WTC11 (cell line): ENCODE data around the gene DPYSL4. TPM values are rescaled to one million over a fixed set of nuclear protein-coding genes. Genes with fewer than 3 reads are reported as not detected.

Source experiments
- ATAC-seq: fragments of 200-7000 bp; cut with Tn5 transposase; 2 replicates; pipeline ENCODE4 v1.10.0; 2021; ENCODE audit warnings: mild to moderate bottlenecking, moderate library complexity
- CTCF ChIA-PET: fragments of 300-600 bp; sonication (Branson Sonifier 250); formaldehyde crosslinking; loops from one replicate; lab custom pipeline; 2021; ENCODE audit warnings: antibody characterized with exemption; lab: Charles Lee
- POLR2A ChIA-PET: fragments of 350-600 bp; sonication (Branson Sonifier 250); formaldehyde crosslinking; loops from one replicate; lab custom pipeline; 2021; ENCODE audit warnings: antibody characterized with exemption; lab: Charles Lee
- DNase-seq: peaks from one replicate; pipeline ENCODE4 v3.0.0; 2021; ENCODE audit warnings: low spot score
- H3K27ac Mint-ChIP-seq: 2 replicates; pipeline ENCODE4 v1.8.0; 2021; ENCODE audit warnings: mixed read lengths
- H3K27me3 Mint-ChIP-seq: 2 replicates; pipeline ENCODE4 v1.8.0; 2021; ENCODE audit warnings: low read depth, mild to moderate bottlenecking, moderate library complexity, mixed read lengths
- H3K36me3 Mint-ChIP-seq: 2 replicates; pipeline ENCODE4 v1.8.0; 2021; ENCODE audit warnings: mixed read lengths
- H3K4me1 Mint-ChIP-seq: 2 replicates; pipeline ENCODE4 v1.8.0; 2022; ENCODE audit warnings: mixed read lengths
- H3K4me3 Mint-ChIP-seq: 2 replicates; pipeline ENCODE4 v1.8.0; 2021; ENCODE audit warnings: mild to moderate bottlenecking, moderate library complexity, mixed read lengths
- H3K9me3 Mint-ChIP-seq: 2 replicates; pipeline ENCODE4 v1.8.0; 2021; ENCODE audit warnings: mixed read lengths
- CREM ChIP-seq: sonication (generic); formaldehyde crosslinking; IDR thresholded peaks from 2 replicates; pipeline ENCODE4 v1.8.1; 2022; ENCODE audit warnings: mild to moderate bottlenecking, missing genetic modification reagents, moderate library complexity
- ETV6 ChIP-seq: sonication (generic); formaldehyde crosslinking; IDR thresholded peaks from 2 replicates; pipeline ENCODE4 v1.8.1; 2022; ENCODE audit warnings: mild to moderate bottlenecking, missing genetic modification reagents
- FOXJ3 ChIP-seq: sonication (generic); formaldehyde crosslinking; IDR thresholded peaks from 2 replicates; pipeline ENCODE4 v1.9.0; 2021; ENCODE audit warnings: missing genetic modification reagents, mild to moderate bottlenecking, borderline replicate concordance
- GABPB1 ChIP-seq: sonication (generic); formaldehyde crosslinking; IDR thresholded peaks from 2 replicates; pipeline ENCODE4 v1.8.1; 2023; ENCODE audit warnings: mild to moderate bottlenecking, missing genetic modification reagents
- NFATC4 ChIP-seq: fragments of 250-450 bp; sonication (Bioruptor Pico); IDR thresholded peaks from 2 replicates; pipeline ENCODE4 v1.9.0; 2021; ENCODE audit warnings: mild to moderate bottlenecking
- NR2C2 ChIP-seq: sonication (generic); formaldehyde crosslinking; IDR thresholded peaks from 2 replicates; pipeline ENCODE4 v1.8.0; 2022; ENCODE audit warnings: mild to moderate bottlenecking, missing genetic modification reagents
- PRRX2 ChIP-seq: fragments of 250-450 bp; sonication (Bioruptor Pico); IDR thresholded peaks from 2 replicates; pipeline ENCODE4 v1.8.0; 2021; ENCODE audit warnings: mild to moderate bottlenecking
- SMAD3 ChIP-seq: sonication (generic); formaldehyde crosslinking; IDR thresholded peaks from 2 replicates; pipeline ENCODE4 v1.8.0; 2022; ENCODE audit warnings: missing genetic modification reagents, mild to moderate bottlenecking, borderline replicate concordance
- SP1 ChIP-seq: sonication (generic); formaldehyde crosslinking; conservative IDR thresholded peaks from 2 replicates; pipeline ENCODE4 v1.8.1; 2022; ENCODE audit warnings: missing genetic modification reagents
- ZNF121 ChIP-seq: sonication (generic); formaldehyde crosslinking; IDR thresholded peaks from 2 replicates; pipeline ENCODE4 v1.8.0; 2023; ENCODE audit warnings: missing genetic modification reagents
- ZNF232 ChIP-seq: sonication (generic); formaldehyde crosslinking; IDR thresholded peaks from 2 replicates; pipeline ENCODE4 v1.8.0; 2022; ENCODE audit warnings: mild to moderate bottlenecking, missing genetic modification reagents
- total RNA-seq: library from RNA; stranded (reverse); gene quantifications from 3 replicates; pipeline ENCODE4 v1.2.3, GENCODE V29; 2021
- TF ChIP-seq, protein P1 (sequence below): sonication (generic); formaldehyde crosslinking; IDR thresholded peaks from 2 replicates; pipeline ENCODE4 v1.8.0; 2022; ENCODE audit warnings: mild to moderate bottlenecking, missing genetic modification reagents
- TF ChIP-seq, protein P2 (sequence below): sonication (generic); formaldehyde crosslinking; IDR thresholded peaks from 2 replicates; pipeline ENCODE4 v1.8.0; 2023; ENCODE audit warnings: missing genetic modification reagents, mild to moderate bottlenecking, borderline replicate concordance
- TF ChIP-seq, protein P3 (sequence below): sonication (generic); formaldehyde crosslinking; IDR thresholded peaks from 2 replicates; pipeline ENCODE4 v1.8.1; 2023; ENCODE audit warnings: mild to moderate bottlenecking, missing genetic modification reagents, moderate library complexity
- TF ChIP-seq, protein P4 (sequence below): sonication (generic); formaldehyde crosslinking; IDR thresholded peaks from 2 replicates; pipeline ENCODE4 v1.8.0; 2023; ENCODE audit warnings: missing genetic modification reagents
- TF ChIP-seq, protein P5 (sequence below): sonication (generic); formaldehyde crosslinking; IDR thresholded peaks from 2 replicates; pipeline ENCODE4 v1.8.1; 2023; ENCODE audit warnings: mild to moderate bottlenecking, moderate library complexity, missing genetic modification reagents
- TF ChIP-seq, protein P6 (sequence below): sonication (generic); formaldehyde crosslinking; conservative IDR thresholded peaks from 2 replicates; pipeline ENCODE4 v1.8.1; 2022; ENCODE audit warnings: mild to moderate bottlenecking, missing genetic modification reagents
- TF ChIP-seq, protein P7 (sequence below): sonication (generic); formaldehyde crosslinking; IDR thresholded peaks from 2 replicates; pipeline ENCODE4 v1.8.1; 2023; ENCODE audit warnings: mild to moderate bottlenecking, missing genetic modification reagents
- TF ChIP-seq, protein P8 (sequence below): sonication (generic); formaldehyde crosslinking; IDR thresholded peaks from 2 replicates; pipeline ENCODE4 v1.8.1; 2022; ENCODE audit warnings: low read depth, mild to moderate bottlenecking, moderate library complexity, missing genetic modification reagents, borderline replicate concordance
- TF ChIP-seq, protein P9 (sequence below): fragments of 250-450 bp; sonication (Bioruptor Pico); IDR thresholded peaks from 2 replicates; pipeline ENCODE4 v1.9.0; 2021; ENCODE audit warnings: moderate library complexity, mild to moderate bottlenecking, inconsistent platforms, borderline replicate concordance

Gene DPYSL4
- total RNA-seq, 1 experiment from 2014 or later: 17.0 TPM

DNA sequence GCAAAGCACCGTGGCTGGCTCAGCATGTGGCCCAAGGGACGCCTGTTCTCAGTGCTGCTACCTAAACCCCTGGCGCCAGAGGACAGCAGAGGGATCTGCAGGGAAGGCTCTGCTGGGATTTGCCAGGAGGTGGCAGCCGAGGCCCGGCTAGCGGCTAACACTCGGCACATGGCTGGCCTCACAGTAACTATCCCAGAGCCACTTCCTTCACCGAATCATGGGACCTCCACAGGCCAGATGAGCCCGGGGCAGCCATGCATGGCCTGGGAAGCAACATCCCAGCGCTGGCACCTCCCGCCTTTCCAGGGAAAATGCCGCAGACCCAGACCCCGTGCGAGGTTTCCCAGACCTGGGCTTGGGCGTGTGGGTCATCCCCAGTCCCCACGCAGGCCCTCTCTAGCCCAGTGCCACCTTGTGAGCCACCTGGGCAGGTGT, 36.4 kb downstream of the DPYSL4 start:
- Mint-ChIP-seq H3K36me3 (peaks cover 9% of the 10 kb centered on the region), H3K4me1 (no peaks in the 10 kb centered on the region), H3K27me3 (no peaks in the 10 kb centered on the region), H3K4me3 (no peak overlapping the region), H3K9me3 (peaks cover 12% of the 10 kb centered on the region), H3K27ac (no peak overlapping the region)
- TF ChIP-seq NR2C2 (CRISPR knock-in tag) (no peak), FOXJ3 (CRISPR knock-in tag) (no peak), ZNF121 (CRISPR knock-in tag) (peak; percentile 41; the same call in 1 of the 2 replicates), ETV6 (CRISPR knock-in tag) (peak; percentile 67; the same call in 1 of the 2 replicates), PRRX2 (CRISPR knock-in tag) (no peak), GABPB1 (CRISPR knock-in tag) (no peak), SMAD3 (CRISPR knock-in tag) (no peak), SP1 (peak; percentile 51; the same call in 1 of the 2 replicates), NFATC4 (CRISPR knock-in tag) (no peak)
- TF ChIP-seq, protein P1, sequence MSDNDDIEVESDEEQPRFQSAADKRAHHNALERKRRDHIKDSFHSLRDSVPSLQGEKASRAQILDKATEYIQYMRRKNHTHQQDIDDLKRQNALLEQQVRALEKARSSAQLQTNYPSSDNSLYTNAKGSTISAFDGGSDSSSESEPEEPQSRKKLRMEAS: peak; percentile 84
- TF ChIP-seq, protein P2, sequence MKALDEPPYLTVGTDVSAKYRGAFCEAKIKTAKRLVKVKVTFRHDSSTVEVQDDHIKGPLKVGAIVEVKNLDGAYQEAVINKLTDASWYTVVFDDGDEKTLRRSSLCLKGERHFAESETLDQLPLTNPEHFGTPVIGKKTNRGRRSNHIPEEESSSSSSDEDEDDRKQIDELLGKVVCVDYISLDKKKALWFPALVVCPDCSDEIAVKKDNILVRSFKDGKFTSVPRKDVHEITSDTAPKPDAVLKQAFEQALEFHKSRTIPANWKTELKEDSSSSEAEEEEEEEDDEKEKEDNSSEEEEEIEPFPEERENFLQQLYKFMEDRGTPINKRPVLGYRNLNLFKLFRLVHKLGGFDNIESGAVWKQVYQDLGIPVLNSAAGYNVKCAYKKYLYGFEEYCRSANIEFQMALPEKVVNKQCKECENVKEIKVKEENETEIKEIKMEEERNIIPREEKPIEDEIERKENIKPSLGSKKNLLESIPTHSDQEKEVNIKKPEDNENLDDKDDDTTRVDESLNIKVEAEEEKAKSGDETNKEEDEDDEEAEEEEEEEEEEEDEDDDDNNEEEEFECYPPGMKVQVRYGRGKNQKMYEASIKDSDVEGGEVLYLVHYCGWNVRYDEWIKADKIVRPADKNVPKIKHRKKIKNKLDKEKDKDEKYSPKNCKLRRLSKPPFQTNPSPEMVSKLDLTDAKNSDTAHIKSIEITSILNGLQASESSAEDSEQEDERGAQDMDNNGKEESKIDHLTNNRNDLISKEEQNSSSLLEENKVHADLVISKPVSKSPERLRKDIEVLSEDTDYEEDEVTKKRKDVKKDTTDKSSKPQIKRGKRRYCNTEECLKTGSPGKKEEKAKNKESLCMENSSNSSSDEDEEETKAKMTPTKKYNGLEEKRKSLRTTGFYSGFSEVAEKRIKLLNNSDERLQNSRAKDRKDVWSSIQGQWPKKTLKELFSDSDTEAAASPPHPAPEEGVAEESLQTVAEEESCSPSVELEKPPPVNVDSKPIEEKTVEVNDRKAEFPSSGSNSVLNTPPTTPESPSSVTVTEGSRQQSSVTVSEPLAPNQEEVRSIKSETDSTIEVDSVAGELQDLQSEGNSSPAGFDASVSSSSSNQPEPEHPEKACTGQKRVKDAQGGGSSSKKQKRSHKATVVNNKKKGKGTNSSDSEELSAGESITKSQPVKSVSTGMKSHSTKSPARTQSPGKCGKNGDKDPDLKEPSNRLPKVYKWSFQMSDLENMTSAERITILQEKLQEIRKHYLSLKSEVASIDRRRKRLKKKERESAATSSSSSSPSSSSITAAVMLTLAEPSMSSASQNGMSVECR (CRISPR knock-in tag): no peak
- TF ChIP-seq, protein P3, sequence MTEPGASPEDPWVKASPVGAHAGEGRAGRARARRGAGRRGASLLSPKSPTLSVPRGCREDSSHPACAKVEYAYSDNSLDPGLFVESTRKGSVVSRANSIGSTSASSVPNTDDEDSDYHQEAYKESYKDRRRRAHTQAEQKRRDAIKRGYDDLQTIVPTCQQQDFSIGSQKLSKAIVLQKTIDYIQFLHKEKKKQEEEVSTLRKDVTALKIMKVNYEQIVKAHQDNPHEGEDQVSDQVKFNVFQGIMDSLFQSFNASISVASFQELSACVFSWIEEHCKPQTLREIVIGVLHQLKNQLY (CRISPR knock-in tag): no peak
- TF ChIP-seq, protein P4, sequence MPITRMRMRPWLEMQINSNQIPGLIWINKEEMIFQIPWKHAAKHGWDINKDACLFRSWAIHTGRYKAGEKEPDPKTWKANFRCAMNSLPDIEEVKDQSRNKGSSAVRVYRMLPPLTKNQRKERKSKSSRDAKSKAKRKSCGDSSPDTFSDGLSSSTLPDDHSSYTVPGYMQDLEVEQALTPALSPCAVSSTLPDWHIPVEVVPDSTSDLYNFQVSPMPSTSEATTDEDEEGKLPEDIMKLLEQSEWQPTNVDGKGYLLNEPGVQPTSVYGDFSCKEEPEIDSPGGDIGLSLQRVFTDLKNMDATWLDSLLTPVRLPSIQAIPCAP (CRISPR knock-in tag): no peak
- TF ChIP-seq, protein P5, sequence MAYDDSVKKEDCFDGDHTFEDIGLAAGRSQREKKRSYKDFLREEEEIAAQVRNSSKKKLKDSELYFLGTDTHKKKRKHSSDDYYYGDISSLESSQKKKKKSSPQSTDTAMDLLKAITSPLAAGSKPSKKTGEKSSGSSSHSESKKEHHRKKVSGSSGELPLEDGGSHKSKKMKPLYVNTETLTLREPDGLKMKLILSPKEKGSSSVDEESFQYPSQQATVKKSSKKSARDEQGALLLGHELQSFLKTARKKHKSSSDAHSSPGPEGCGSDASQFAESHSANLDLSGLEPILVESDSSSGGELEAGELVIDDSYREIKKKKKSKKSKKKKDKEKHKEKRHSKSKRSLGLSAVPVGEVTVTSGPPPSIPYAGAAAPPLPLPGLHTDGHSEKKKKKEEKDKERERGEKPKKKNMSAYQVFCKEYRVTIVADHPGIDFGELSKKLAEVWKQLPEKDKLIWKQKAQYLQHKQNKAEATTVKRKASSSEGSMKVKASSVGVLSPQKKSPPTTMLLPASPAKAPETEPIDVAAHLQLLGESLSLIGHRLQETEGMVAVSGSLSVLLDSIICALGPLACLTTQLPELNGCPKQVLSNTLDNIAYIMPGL: peak; percentile 61
- TF ChIP-seq, protein P6, sequence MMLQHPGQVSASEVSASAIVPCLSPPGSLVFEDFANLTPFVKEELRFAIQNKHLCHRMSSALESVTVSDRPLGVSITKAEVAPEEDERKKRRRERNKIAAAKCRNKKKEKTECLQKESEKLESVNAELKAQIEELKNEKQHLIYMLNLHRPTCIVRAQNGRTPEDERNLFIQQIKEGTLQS (CRISPR knock-in tag): no peak
- DNase-seq: peak; percentile 83
- ChIA-PET CTCF (interaction anchor here (0.8 to 1.7 kb wide), 5 partner anchors 128 to 138 kb away, joined by 3 to 8 read pairs (median 5); no protein-coding TSS in a partner anchor), POLR2A (no interaction called here)
- ATAC-seq: peak; percentile 92

DNA sequence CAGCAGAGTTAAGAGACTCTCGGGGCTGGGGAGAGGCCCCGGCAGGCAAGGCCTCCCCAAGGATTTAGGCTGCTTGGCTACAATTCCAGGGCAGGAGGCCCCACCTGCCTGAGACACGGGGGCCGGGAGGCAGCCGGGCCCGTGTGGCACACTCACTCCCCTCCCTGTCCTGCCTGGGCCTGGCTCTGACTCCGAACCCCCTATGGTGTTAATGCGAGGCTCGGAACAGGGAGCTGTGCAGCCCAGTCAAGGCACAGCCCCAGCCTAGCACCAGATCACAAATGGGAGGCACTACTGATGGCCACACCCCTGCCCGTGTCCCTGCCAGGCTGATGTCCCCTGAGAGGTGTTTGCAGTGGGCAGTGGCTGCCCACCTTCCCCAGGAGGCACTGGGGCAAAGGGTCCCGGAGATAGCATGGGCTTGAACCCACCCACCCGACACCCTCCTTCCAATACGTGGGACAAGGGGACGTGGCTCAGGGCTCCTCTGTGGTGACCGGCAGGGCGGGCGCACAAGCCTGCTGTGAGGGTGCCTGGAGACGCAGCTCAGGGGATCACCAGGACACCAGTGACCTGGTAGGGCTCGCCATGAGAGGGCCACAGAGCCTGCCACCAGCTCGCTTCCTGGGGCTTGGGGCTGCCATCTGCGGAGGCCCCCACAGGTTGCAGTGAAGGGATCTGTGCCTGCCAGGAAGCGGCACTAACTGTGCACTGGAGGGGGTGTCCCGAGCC, 37.0 kb downstream of the DPYSL4 start:
- Mint-ChIP-seq H3K27ac (no peak overlapping the region), H3K36me3 (peaks cover 4% of the 10 kb centered on the region)
- POLR2A ChIA-PET: no interaction called here
- TF ChIP-seq ZNF232 (CRISPR knock-in tag): no peak
- TF ChIP-seq, protein P7, sequence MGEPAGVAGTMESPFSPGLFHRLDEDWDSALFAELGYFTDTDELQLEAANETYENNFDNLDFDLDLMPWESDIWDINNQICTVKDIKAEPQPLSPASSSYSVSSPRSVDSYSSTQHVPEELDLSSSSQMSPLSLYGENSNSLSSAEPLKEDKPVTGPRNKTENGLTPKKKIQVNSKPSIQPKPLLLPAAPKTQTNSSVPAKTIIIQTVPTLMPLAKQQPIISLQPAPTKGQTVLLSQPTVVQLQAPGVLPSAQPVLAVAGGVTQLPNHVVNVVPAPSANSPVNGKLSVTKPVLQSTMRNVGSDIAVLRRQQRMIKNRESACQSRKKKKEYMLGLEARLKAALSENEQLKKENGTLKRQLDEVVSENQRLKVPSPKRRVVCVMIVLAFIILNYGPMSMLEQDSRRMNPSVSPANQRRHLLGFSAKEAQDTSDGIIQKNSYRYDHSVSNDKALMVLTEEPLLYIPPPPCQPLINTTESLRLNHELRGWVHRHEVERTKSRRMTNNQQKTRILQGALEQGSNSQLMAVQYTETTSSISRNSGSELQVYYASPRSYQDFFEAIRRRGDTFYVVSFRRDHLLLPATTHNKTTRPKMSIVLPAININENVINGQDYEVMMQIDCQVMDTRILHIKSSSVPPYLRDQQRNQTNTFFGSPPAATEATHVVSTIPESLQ (CRISPR knock-in tag): no peak
- TF ChIP-seq, protein P8, sequence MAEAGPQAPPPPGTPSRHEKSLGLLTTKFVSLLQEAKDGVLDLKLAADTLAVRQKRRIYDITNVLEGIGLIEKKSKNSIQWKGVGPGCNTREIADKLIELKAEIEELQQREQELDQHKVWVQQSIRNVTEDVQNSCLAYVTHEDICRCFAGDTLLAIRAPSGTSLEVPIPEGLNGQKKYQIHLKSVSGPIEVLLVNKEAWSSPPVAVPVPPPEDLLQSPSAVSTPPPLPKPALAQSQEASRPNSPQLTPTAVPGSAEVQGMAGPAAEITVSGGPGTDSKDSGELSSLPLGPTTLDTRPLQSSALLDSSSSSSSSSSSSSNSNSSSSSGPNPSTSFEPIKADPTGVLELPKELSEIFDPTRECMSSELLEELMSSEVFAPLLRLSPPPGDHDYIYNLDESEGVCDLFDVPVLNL (CRISPR knock-in tag): no peak
- TF ChIP-seq, protein P9, sequence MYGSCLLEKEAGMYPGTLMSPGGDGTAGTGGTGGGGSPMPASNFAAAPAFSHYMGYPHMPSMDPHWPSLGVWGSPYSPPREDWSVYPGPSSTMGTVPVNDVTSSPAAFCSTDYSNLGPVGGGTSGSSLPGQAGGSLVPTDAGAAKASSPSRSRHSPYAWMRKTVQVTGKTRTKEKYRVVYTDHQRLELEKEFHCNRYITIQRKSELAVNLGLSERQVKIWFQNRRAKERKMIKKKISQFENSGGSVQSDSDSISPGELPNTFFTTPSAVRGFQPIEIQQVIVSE (CRISPR knock-in tag): no peak
- TF ChIP-seq, protein P3 (CRISPR knock-in tag): no peak
- TF ChIP-seq CREM (CRISPR knock-in tag): no peak

More for the DNA sequence above, 37.0 kb downstream of the DPYSL4 start:
- H3K4me1 Mint-ChIP-seq: no peaks in the 10 kb centered on the region
- no peaks in the 10 kb centered on the region for H3K27me3 Mint-ChIP-seq
- H3K9me3 Mint-ChIP-seq: peaks cover 6% of the 10 kb centered on the region
- no peak for ATAC-seq
- CTCF ChIA-PET: interaction anchor here (0.8 to 2.8 kb wide), 4 partner anchors 29 to 137 kb away, joined by 5 to 10 read pairs (median 8); no protein-coding TSS in a partner anchor
- no peak for DNase-seq
- H3K4me3 Mint-ChIP-seq: no peak overlapping the region
